ENCODE data around the gene NTHL1.
"Not testable (repeated sequence)": the region's sequence is repeated elsewhere in the genome, so short reads cannot be mapped to it uniquely, and the experiment has no call there.

NTHL1 gene

GRCh38 chr16:2040787-2041522 lies 6.7 kb downstream of the NTHL1 start:
- no peak for DNase-seq (ENCODE audit: low read depth in 2 of 2)

GRCh38 chr16:2040041-2040786 lies 7.4 kb downstream of the NTHL1 start:
- no peak for DNase-seq (ENCODE audit: low read depth in 2 of 2)

- no peak for DNase-seq (ENCODE audit: low read depth in 2 of 2)
Measured at GRCh38 chr16:2039274-2040031, 8.2 kb downstream of the NTHL1 start.

- DNase-seq (ENCODE audit: low read depth in 2 of 2) = no peak
Measured at GRCh38 chr16:2038382-2039231, 9.0 kb downstream of the NTHL1 start.

GRCh38 chr16:2037647-2038381 lies 9.8 kb downstream of the NTHL1 start:
- no peak for DNase-seq (ENCODE audit: low read depth in 2 of 2)

GRCh38 chr16:2037115-2037514 lies 10.5 kb downstream of the NTHL1 start:
- no peak for DNase-seq (ENCODE audit: low read depth in 2 of 2)

- no peak for DNase-seq (ENCODE audit: low read depth in 2 of 2)
Measured at GRCh38 chr16:2036200-2036966, 11.3 kb downstream of the NTHL1 start.

- DNase-seq (ENCODE audit: low read depth in 2 of 2) = no peak
Measured at GRCh38 chr16:2035431-2036199, 12.0 kb downstream of the NTHL1 start.

GRCh38 chr16:2034696-2035430 lies 12.8 kb downstream of the NTHL1 start:
- no peak for DNase-seq (ENCODE audit: low read depth in 2 of 2)

- not testable (repeated sequence) for DNase-seq (ENCODE audit: low read depth in 2 of 2)
Measured at GRCh38 chr16:2033909-2034695, 13.5 kb downstream of the NTHL1 start.

- no peak for DNase-seq (ENCODE audit: low read depth in 2 of 2)
Measured at GRCh38 chr16:2033057-2033908, 14.4 kb downstream of the NTHL1 start.

GRCh38 chr16:2032285-2033056 lies 15.2 kb downstream of the NTHL1 start:
- DNase-seq (ENCODE audit: low read depth in 2 of 2) = no peak

- no peak for DNase-seq (ENCODE audit: low read depth in 2 of 2)
Measured at GRCh38 chr16:2031081-2031577, 16.5 kb downstream of the NTHL1 start.

GRCh38 chr16:2030036-2030435 lies 17.6 kb downstream of the NTHL1 start:
- no peak for DNase-seq (ENCODE audit: low read depth in 2 of 2)

- DNase-seq (ENCODE audit: low read depth in 2 of 2) = no peak
Measured at GRCh38 chr16:2029350-2029749, 18.3 kb downstream of the NTHL1 start.

Data from stimulated activated CD8-positive, alpha-beta memory T cell treated with anti-CD3 and anti-CD28 coated beads, Interleukin-15, amount 100 ng/mL, for 48 hours (primary cell).